PC-3 (cell line): ENCODE measurements around the gene OBSL1. TPM values are rescaled to one million over a fixed set of nuclear protein-coding genes. Genes with fewer than 3 reads are reported as not detected.

ENCODE experiments used
- ATAC-seq: fragments of 200-7000 bp; cut with Tn5 transposase; 2 replicates; pipeline ENCODE4 v1.9.1; 2020; ENCODE audit warnings: mild to moderate bottlenecking, moderate library complexity
- BruUV-seq: library from RNA; stranded (reverse); fragments of 400-500 nt; replicated peaks from 2 replicates; lab custom pipeline; 2021; lab: Mats Ljungman, UMichigan
- CTCF ChIA-PET: fragments of 300-600 bp; sonication (Branson Sonifier 250); formaldehyde crosslinking; loops from one replicate; lab custom pipeline; 2022; ENCODE audit warnings: antibody characterized with exemption; lab: Charles Lee
- POLR2A ChIA-PET: fragments of 300-600 bp; sonication (Branson Sonifier 250); formaldehyde crosslinking; loops from one replicate; lab custom pipeline; 2022; ENCODE audit warnings: antibody characterized with exemption; ENCODE audit not compliant: unreplicated experiment; lab: Charles Lee
- DNase-seq: peaks from one replicate; pipeline ENCODE4 v3.0.0-alpha.2; 2015
- H2AFZ ChIP-seq: fragments of 300-600 bp; sonication (generic); 2 replicates; pipeline ENCODE4 v1.6.0; 2016; ENCODE audit warnings: antibody characterized with exemption, low read length
- H3F3A ChIP-seq: fragments of 300-600 bp; sonication (generic); one replicate; pipeline ENCODE4 v1.6.0; 2017; ENCODE audit warnings: antibody characterized with exemption, low read length, control low read depth, mild to moderate bottlenecking; ENCODE audit not compliant: unreplicated experiment
- H3K27ac ChIP-seq: fragments of 300-600 bp; sonication (generic); 2 replicates; pipeline ENCODE4 v1.5.1; 2016; ENCODE audit warnings: mild to moderate bottlenecking, low read length
- H3K27me3 ChIP-seq: fragments of 300-600 bp; sonication (generic); 2 replicates; pipeline ENCODE4 v1.6.1; 2016; ENCODE audit warnings: low read length, mixed read lengths
- H3K36me3 ChIP-seq: fragments of 300-600 bp; sonication (generic); 2 replicates; pipeline ENCODE4 v1.6.1; 2016; ENCODE audit warnings: low read depth, mixed run types, low read length, mixed read lengths
- H3K4me1 ChIP-seq: fragments of 300-600 bp; sonication (generic); 2 replicates; pipeline ENCODE4 v1.5.1; 2016; ENCODE audit warnings: low read length; ENCODE audit not compliant: insufficient read depth
- H3K4me2 ChIP-seq: fragments of 300-600 bp; sonication (generic); 2 replicates; pipeline ENCODE4 v1.6.0; 2016; ENCODE audit warnings: low read length
- H3K4me3 ChIP-seq: fragments of 300-600 bp; sonication (generic); 2 replicates; pipeline ENCODE4 v1.5.1; 2016; ENCODE audit warnings: mild to moderate bottlenecking, low read length, mixed read lengths
- H3K79me2 ChIP-seq: fragments of 300-600 bp; sonication (generic); 2 replicates; pipeline ENCODE4 v1.6.1; 2017; ENCODE audit warnings: low read length, mixed read lengths
- H3K9ac ChIP-seq: fragments of 300-600 bp; sonication (generic); 2 replicates; pipeline ENCODE4 v1.6.0; 2016; ENCODE audit warnings: mild to moderate bottlenecking, low read length
- H3K9me2 ChIP-seq: fragments of 300-600 bp; sonication (generic); replicated peaks from 2 replicates; pipeline ENCODE4 v1.6.1; 2016; ENCODE audit warnings: mixed run types, low read length, mixed read lengths
- H3K9me3 ChIP-seq: fragments of 300-600 bp; sonication (generic); 2 replicates; pipeline ENCODE4 v1.6.1; 2016; ENCODE audit warnings: low read length, mixed read lengths
- H4K20me1 ChIP-seq: fragments of 300-600 bp; sonication (generic); 2 replicates; pipeline ENCODE4 v1.6.1; 2016; ENCODE audit warnings: low read length, mixed read lengths
- CTCF ChIP-seq: fragments of 300-600 bp; sonication (generic); conservative IDR thresholded peaks from 2 replicates; pipeline ENCODE4 v1.5.1; 2017; ENCODE audit warnings: antibody characterized with exemption, low read depth, mild to moderate bottlenecking, low read length
- EZH2 ChIP-seq: fragments of 300-600 bp; sonication (generic); IDR thresholded peaks from one replicate; pipeline ENCODE4 v1.6.1; 2017; ENCODE audit warnings: antibody characterized with exemption, mild to moderate bottlenecking, low read length; ENCODE audit not compliant: unreplicated experiment
- EZH2phosphoT487 ChIP-seq: fragments of 300-600 bp; sonication (generic); IDR thresholded peaks from 2 replicates; pipeline ENCODE4 v1.6.1; 2018; ENCODE audit warnings: mild to moderate bottlenecking, antibody characterized with exemption, low read length, borderline replicate concordance
- intact Hi-C: fragments of 100-400 bp; cut with micrococcal nuclease; formaldehyde crosslinking; loops from 2 replicates; pipeline ENCODE4 v1.9.0; 2023
- total RNA-seq: library from RNA; depleted of rRNA; stranded (reverse); fragments of >200 nt; gene quantifications from 2 replicates; pipeline ENCODE4 v1.2.3, GENCODE V29; 2014

The OBSL1 gene
- total RNA-seq, 1 experiment from 2014 or later = 122 TPM

GRCh38 chr2:219542931-219543595, 28.3 kb downstream of the OBSL1 start:
- Histone ChIP-seq H4K20me1 (no peaks in the 10 kb centered on the region), H3K4me3 (peak overlapping the region; percentile 91), H3K4me1 (peaks cover 7% of the 10 kb centered on the region; the same call in 1 of the 2 replicates), H3K9ac (peak overlapping the region; percentile 86), H3K27me3 (no peaks in the 10 kb centered on the region), H2AFZ (peak overlapping the region; percentile 85), H3F3A (no peaks in the 10 kb centered on the region), H3K27ac (peak overlapping the region; percentile 56), H3K79me2 (peaks cover 14% of the 10 kb centered on the region), H3K9me3 (no peaks in the 10 kb centered on the region), H3K9me2 (no peaks in the 10 kb centered on the region), H3K36me3 (peaks cover 13% of the 10 kb centered on the region), H3K4me2 (peak overlapping the region; percentile 92)
- ChIA-PET POLR2A (interaction anchor here (0.6 to 1.0 kb wide), 2 partner anchors 54 to 425 kb away, joined by 3 to 4 read pairs; partner anchors contain the start of gene STK11IP), CTCF (interaction anchor here (0.6 kb wide), 2 partner anchors 9 to 145 kb away, joined by 3 to 5 read pairs; no protein-coding TSS in a partner anchor)
- BruUV-seq = no TSS peak
- no peak for TF ChIP-seq EZH2
- TF ChIP-seq EZH2phosphoT487 = no peak
- TF ChIP-seq CTCF = no peak
- ATAC-seq (peak; percentile 48), DNase-seq (peak; percentile 50)
- intact Hi-C loops = loop anchor here (1.0 kb wide), 3 partner anchors 54 to 146 kb away; partner anchors contain the start of gene STK11IP

- Histone ChIP-seq H3K4me1 (peaks cover 7% of the 10 kb centered on the region; the same call in 1 of the 2 replicates), H3K27me3 (no peaks in the 10 kb centered on the region), H3K79me2 (peaks cover 14% of the 10 kb centered on the region), H3F3A (no peaks in the 10 kb centered on the region), H3K9ac (peak overlapping the region; percentile 86; the same call in 1 of the 2 replicates), H3K9me2 (no peaks in the 10 kb centered on the region), H2AFZ (peak overlapping the region; percentile 51; the same call in 1 of the 2 replicates), H3K27ac (no peak overlapping the region), H3K9me3 (no peaks in the 10 kb centered on the region), H4K20me1 (no peaks in the 10 kb centered on the region), H3K4me3 (peak overlapping the region; percentile 91), H3K36me3 (peaks cover 13% of the 10 kb centered on the region), H3K4me2 (peak overlapping the region; percentile 92)
- BruUV-seq = no TSS peak
- intact Hi-C loops = no loop called here
- TF ChIP-seq EZH2 = no peak
- no peak for TF ChIP-seq EZH2phosphoT487
- peak; percentile 100 for TF ChIP-seq CTCF
- ATAC-seq = peak; percentile 23
- ChIA-PET CTCF (interaction anchor here (0.6 to 1.0 kb wide), 2 partner anchors 11 to 147 kb away, joined by 3 to 7 read pairs; no protein-coding TSS in a partner anchor), POLR2A (no interaction called here)
- DNase-seq = peak; percentile 91
Measured at GRCh38 chr2:219541611-219542180, 29.6 kb downstream of the OBSL1 start.
